GM19238 (cell line): ENCODE measurements around the gene CCDC110.

Experiments
- DNase-seq: peaks from one replicate; pipeline ENCODE4 v3.0.0; 2011; ENCODE audit warnings: low spot score; ENCODE audit not compliant: insufficient read length

CCDC110 gene

GRCh38 chr4:185472103-185472542 is 590 bp upstream of the CCDC110 start:
- DNase-seq = no peak

DNA sequence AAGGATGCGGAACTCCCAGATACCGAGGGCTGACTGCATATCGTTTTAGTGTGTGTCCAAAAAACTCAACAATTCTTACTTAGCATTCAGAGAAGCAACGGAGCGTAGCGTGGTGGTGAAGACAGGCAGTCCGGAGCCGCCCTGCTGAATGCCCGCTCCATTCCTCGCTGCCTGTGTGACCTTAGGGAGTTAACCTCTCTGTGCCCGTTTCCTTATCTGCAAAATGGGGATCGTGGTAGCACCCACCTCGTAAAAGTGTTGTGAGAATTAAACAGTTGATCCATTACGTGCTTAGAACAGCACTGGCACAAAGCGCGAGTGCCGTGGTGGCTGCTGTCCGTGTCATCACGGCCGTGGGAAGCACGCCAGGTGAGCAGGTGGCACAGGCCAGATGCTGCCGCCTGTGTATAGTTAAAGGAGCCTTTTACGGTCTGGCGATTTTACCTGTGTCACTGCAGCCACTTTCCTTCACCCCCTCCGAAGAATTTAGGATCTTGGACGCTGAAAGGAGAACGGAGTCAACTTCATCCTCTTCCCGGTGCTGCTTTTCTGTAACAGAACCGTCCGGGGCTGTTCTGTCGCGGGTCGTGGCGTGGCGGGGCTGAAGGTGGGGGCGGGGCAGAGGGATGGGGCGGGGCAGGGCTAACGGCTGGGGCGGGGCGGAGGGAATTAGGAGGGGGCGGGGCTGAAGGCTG is 885 bp downstream of the CCDC110 start:
- no peak for DNase-seq

- no peak for DNase-seq
Observed at GRCh38 chr4:185469580-185470154, 1.9 kb downstream of the CCDC110 start.

DNA sequence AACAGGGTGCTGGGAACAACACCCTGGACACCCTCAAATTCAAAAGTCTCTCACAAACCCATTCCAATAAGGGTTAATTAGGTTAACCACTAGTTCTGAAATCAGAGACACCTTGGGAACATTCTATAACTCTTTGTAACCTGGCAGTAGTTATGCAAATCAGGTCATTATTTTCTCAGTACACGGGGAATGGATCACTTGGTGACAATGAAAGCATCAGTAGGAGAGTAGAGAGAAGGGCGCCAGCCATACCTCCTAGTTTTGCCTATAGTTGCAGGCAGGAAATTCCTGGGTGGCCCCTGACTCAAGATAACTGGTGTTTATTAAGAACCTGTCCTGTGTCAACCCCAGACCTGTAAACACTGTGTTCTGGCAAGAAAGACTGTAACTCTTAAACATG is 2.5 kb downstream of the CCDC110 start:
- no peak for DNase-seq

DNA sequence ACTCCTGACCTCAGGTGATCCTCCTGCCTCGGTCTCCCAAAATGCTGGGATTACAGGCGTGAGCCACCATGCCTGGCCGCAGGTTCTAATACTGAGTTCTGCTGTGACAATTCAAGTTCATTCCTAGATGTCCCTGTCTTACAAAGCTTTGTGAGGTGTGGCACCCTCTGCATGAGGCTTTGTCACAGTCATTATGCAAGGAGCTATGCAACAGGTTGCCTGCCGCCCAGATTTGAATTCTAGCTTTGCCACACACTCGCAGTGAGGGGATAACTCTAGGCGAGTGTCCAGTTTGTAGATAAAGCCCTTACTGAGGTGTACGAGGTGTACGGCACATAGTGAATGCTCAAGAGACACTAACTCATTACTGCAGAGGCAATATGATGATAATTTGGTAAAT is 3.5 kb downstream of the CCDC110 start:
- DNase-seq = no peak

DNA sequence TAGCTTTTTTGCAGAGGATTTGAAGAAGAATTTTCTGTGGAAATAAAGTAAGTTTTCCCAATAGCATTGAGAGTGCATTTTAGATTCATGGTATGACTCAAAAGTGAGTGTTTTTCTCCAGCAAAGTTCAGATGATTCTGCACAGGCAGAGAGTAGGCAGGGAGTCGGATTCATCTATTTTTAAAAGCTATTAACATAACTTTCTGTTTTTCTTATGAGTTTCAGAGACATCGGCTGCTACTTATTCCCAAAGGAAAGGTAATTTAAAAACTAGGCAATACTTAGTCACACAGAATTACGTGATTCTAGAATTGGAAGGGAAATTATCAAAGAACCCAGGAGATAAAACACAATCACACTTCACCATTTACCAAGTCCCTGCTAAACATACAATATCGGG is 4.4 kb downstream of the CCDC110 start:
- no peak for DNase-seq

DNA sequence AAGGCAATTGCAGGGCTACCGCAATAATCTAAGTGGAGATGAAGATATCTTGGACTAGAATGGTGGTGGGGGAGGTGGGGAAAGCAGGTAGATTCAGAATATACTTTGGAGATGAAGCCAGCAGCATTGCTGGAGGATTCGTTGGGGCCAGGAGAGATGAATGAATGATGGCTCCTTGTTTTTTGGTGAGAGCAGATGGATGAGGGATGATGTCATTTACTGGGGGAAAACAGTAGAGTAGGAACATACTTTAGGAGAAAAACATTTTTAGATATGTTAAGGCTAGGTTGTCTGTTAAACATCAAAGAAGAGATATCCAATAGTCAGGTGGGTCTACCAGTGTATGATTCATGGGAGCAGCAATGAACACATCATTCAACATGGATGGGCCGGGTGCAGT is 5.8 kb downstream of the CCDC110 start:
- no peak for DNase-seq

DNA sequence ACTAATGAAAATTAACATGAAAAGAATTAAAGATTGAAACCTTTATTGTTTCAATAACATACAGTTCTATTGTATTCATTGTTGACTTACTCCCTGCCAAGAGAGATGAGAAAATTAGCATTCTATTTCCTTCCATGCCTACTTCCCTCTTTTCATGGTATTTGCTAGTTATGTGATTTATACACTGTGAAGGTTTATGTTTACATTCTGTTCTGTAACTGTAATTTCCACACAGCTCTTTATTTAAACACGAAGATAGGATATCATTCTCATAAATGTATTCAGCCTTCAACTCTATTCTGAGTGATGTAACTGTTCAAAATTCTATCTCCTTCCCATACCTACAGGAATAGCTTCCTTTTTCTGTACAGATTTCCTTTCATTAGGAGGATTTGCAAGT is 6.6 kb downstream of the CCDC110 start:
- no peak for DNase-seq

GRCh38 chr4:185464183-185464582 is 7.3 kb downstream of the CCDC110 start:
- no peak for DNase-seq

DNA sequence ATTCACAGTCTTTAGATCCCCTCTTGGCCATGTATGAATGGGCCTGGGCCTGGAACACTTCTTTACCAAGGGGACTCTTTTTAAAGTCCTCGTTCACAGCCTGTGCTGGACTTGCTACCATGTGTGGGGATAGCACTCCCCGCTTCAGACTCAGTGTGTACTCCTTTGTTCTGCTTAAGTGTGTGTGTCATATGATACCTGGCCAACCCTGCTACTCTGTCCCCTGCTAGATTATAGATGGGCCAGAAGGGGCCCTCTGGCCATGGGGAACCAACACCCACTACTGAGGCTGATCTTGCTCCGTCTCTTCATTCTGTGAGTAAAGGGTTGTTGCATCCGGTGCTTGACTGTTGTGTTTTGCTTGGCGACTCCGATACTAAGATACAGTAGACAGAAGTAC is 8.0 kb downstream of the CCDC110 start:
- DNase-seq = no peak

DNA sequence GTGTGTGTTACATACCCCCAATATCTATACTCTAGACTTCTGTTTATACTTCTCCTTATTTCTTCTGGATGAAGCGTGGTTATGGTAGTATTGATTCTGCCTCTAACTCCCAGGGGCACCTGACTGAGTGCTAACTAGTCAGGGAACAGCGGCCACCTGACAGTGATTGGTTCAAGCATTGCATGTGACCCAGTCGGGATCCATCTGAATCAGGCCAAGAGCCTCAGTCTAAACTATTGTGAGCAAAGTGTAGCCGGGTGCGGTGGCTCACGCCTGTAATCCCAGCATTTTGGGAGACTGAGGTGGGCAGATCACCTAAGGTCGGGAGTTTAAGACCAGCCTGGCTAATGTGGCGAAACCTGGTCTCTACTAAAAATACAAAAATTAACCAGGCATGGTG is 10.0 kb downstream of the CCDC110 start:
- DNase-seq = no peak

- DNase-seq = no peak
Observed at GRCh38 chr4:185457136-185457535, 14.4 kb downstream of the CCDC110 start.

DNA sequence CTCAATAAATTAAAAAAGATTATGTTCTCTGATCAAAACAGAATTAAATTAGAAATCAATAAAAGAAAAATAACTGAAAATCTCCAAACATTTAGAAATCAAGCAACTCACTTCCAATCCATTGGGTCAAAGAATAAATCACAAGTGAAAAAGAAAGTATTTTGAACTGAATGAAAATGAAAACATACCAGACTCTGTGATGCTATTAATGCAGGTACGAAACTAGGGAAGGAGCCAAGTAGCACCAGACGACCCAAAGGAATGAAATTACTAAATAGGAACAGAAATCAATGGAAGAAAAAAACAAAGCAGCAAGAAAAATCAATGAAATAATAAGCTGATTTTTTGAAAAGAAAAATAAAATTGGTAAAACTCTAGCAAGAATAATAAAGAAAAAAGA is 15.4 kb downstream of the CCDC110 start:
- no peak for DNase-seq

GRCh38 chr4:185445209-185445608 is 26.3 kb downstream of the CCDC110 start:
- no peak for DNase-seq

DNA sequence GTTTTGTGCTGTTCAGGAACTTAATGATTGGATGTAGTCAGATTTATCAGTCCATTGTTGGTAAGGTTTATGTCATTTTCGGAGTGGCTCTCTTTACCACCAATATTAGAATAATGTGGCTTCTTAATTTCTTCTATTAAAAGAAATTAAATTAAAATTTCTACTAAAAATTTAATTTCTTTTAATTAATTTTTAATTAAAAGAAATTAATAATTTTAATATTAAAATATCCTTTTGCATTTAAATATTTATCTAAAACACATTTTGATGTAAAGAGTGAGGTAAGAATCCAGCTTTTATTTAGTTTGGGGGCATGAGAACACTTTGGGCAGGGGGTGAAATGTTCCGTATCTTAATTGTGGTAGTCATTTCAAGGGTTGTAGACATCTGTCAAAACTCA is 30.1 kb downstream of the CCDC110 start:
- DNase-seq = no peak

GRCh38 chr4:185437809-185438208 is 33.7 kb downstream of the CCDC110 start:
- DNase-seq = no peak

- no peak for DNase-seq
Observed at GRCh38 chr4:185435466-185435865, 36.1 kb downstream of the CCDC110 start.

DNA sequence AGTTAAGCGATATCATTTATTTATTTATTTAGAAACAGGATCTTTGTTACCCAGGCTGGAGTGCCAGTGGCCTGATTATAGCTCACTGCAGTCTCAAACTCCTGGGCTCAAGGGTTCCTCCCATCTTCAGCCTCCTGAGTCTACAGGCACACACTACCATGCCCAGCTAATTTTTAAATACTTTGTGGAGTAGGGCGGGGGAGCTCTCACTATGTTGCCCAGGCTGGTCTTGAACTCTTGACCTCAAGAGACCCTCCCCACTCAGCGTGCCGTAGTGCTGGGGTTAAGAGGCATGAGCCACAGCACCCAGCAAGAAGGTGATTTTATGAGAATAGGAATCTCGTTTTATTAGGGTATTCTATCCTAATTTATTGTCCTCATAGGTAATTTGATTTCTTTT is 41.9 kb downstream of the CCDC110 start:
- DNase-seq = no peak

DNA sequence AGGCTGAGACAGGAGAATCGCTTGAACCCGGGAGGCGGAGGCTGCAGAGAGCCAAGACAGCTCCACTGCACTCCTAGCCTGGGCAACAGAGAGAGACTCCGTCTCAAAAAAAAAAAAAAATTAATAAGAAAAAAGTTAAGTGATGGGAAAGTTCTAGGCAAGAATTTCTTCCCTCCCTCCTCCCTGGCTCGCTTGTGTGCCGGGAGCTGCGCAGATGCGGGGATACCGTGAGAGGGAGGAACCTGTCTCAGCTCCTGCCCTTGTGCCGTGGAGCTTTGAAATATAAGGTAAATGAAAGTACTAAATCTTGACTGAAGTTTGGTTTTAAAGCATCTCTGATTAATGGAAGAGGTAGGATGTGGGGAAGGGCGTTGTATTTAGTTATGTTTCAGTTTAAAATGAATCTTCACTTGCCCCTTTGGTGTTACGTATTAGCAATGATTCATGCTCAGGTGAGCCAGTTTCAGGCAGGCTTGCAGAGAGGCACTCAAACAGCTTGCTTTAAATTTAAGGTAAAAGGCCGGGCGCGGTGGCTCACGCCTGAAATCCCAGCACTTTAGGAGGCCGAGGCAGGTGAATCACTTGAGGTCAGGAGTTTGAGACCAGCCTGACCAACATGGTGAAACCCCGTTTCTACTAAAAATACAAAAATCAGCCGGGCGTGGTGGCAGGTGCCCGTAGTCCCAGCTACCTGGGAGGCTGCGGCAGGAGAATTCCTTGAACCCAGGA is 44.4 kb downstream of the CCDC110 start:
- no peak for DNase-seq

- DNase-seq = peak; percentile 69
Observed at GRCh38 chr4:185425647-185426352, 45.7 kb downstream of the CCDC110 start, which contains the start of gene UFSP2. Gene UFSP2 (minus strand): TSS chr4:185425964. CDS start chr4:185425868, 96 bp downstream.

DNA sequence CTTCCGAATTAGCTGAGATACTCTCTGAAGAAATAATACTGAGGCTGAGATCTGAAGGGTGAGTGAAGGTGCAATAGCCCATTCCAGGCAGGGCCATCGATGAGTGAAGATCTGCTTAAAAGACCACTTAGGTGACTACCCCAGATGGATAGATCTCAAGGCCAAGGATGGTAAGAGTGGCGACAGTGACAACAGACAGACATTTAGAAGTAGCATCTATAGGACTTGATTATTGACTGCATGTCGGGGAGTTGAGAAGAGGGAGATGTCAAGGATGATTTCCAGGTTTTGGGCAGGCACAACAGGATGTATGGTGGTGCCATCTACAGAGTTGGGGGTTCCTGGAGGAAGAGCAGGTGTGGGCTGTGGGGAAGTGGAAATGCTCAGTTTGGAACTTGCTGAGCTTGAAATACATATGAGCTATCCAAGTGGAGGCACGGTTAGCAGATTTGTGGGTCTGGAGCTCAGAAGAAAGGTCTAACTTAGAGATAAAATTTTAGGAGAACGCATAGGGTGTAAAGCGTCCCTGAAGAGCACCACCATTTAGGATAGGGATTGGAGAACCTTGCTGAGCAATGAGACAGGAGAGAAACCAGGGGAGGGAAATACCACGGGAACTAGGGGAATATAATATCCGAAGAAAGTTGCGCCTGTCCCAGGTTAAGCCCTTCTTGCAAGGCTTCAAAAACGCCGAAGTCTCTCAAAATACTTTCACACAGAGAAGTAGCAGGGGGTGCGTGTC is 46.5 kb downstream of the CCDC110 start:
- no peak for DNase-seq
